Skin epidermis (tissue), 12 donors: ENCODE measurements around the gene PLA2G2C.
"Not testable (repeated sequence)": the region's sequence is repeated elsewhere in the genome, so short reads cannot be mapped to it uniquely, and the experiment has no call there.

Experiments used
- H3K27ac ChIP-seq, 21 experiments: fragments of 200-600 bp; sonication (generic) in 11 of 21; one replicate each; pipeline ENCODE4 v1.5.0; 2020; ENCODE audit warnings: mild to moderate bottlenecking in 3 of 21, inconsistent platforms in 2 of 21, moderate library complexity in 2 of 21
- H3K4me3 ChIP-seq, 7 experiments: fragments of 200-600 bp; sonication (generic) in 2 of 7; one replicate each; pipeline ENCODE4 v1.5.0; 2020; ENCODE audit warnings: inconsistent platforms in 2 of 7, mild to moderate bottlenecking in 2 of 7, moderate library complexity in 1 of 7

Gene PLA2G2C

DNA sequence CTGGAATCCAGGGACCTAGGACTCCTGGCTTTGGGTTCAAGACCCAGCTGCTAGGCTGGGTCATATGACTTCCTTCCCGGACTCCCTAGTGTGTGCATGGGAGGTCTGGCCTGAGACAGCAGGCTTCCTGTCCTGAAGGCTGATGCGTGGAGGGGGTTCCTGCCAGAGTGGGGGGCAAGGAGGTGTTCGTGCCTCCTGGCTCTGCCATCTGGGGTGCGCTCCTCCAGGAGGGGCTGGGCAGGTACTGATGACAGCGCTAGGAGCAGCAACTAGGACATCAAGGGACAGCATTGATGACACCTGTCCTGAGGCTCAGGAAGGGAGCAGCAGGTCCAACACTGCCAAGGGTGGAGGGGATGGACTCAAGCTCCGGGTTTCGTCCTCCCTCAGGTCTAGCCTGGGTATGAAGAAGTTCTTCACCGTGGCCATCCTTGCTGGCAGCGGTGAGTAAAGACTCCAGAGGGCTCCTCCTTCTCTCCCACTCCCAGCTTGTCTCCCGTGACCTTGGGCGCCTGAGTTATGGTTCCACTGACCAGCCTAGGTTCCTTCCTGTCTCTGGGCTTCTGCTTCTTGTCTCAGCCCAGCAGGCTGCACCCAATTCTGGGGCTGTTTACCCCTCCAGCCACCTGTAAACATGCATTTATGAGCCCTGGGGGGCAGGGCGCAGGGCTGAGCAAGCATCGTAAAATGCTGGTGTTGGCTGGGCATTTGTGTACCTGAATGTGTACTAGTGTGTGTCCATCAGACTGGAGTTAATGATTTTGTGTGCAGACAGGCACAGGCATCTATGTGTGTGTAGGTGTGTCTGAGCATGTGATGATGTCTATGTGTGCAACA lies 46.3 kb downstream of the PLA2G2C start:
- Histone ChIP-seq H3K27ac (peak overlapping the region in 4 of 21 experiments; percentile 10 to 37 (median 24)), H3K4me3 (no peak overlapping the region)

DNA sequence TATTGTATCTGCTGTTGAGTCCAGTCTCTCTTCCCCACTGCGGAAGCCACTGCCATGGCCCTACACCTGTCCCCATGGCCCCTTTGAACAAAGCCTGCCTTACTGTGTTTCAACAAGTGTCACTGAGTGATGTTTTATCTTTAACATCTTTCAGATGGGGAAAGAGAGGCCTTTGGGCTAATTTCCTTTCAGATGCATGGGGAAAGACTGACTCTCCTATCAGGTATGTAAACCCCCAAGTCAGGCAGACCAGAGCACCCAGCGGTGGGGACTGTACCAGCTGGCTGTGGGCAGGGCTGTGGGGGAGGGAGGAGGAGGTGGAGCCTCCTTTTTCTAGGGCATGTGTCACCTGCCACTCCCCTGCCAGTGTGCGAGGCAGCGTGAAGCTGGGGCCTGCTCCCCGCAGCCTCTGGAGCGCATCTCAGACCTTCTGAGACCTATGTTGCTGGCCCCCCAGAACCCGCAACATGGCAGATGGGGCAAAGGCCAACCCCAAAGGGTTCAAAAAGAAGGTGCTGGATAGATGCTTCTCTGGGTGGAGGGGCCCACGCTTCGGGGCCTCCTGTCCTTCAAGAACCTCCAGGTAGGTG lies 47.3 kb downstream of the PLA2G2C start, which contains the start of gene PLA2G2F:
Gene PLA2G2F (plus strand): TSS at position 363 of the 590 bp plus-strand sequence. CDS start 105 bp downstream, at position 468.
- Histone ChIP-seq H3K27ac (peak within 1 kb of the TSS in 6 of 21 experiments; percentile 10 to 62 (median 36)), H3K4me3 (no peak within 1 kb of the TSS)

DNA sequence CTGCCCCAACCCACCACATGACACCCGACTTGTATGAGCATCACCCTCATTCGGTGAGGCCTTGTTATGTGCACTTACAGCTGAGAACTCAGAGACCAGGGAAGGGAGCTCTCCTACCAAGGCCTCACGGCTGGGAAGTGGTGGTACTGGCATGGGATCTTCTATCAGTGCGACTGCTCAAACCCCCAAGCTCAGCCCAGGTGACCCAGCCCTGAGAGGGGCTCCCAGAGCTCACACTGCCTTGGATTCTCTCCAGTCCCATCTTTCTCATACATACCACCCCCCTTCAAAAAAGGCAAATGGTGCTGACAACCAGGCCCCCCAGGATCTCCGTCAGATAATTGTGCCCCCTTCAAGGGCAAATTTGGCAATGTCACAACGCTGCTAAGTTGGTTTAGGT lies 48.0 kb downstream of the PLA2G2C start:
- Histone ChIP-seq H3K4me3 (no peak overlapping the region), H3K27ac (peak overlapping the region in 4 of 21 experiments; percentile 31 to 62 (median 48))

DNA sequence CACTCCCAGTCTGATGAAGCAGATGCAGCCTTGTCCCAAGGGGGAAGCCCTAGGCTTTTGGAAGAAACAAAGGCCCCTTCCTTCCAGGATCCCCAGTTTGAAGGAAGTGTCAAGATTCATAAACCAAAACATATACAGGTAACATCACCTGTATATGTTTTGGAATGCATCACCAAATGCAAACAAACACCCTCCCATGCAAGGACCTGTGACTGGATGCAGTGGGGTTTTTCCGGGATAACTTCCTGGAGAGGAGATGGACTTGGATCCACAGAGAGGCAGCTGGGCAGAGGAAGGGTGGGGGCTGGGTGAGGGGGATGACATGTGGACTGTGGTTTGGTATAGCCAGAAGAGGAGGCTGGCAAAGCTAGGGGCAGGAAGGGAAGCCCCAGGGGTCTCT lies 48.7 kb downstream of the PLA2G2C start:
- Histone ChIP-seq H3K4me3 (no peak overlapping the region), H3K27ac (peak overlapping the region in 8 of 21 experiments; percentile 3 to 62 (median 38))

DNA sequence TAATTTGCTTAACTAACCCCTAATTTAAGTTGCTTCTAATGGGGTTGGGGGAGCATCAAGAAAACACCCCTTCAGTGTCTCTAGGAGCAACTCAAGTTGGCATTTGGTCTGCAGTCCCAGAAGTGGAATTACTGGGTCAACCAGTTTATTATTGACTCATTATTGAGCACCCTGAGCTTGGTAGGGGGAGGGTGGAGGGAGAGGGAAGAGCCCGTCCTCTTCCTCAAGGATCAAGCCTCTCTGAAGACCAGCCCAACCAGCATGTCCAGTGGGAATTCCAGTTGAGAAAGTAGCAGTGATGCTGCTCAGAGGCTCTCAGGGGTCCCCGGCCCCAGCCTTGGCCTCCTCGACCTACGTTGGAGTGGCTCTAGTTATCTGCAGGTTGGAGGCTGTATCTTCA lies 49.3 kb downstream of the PLA2G2C start:
- H3K4me3 ChIP-seq: no peak overlapping the region
- H3K27ac ChIP-seq: peak overlapping the region in 8 of 21 experiments; percentile 3 to 62 (median 38)

DNA sequence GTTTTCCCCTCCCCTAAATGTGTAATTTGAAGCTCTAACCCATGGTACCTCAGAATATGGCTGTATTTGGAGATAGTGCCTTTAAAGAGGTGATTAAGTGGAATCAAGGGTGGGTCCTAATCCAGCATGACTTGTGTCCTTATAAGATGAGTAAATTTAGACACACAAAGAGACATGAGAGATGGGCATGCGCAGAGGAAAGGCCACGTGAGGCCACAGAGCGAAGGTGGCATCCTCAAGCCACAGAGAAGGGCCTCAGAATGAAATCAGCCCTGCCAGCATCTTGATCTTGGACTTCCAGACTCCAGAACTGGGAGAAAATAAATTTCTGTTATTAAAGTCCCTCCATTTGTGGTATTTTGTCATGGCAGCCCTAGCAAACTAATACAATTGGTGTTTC lies 50.1 kb downstream of the PLA2G2C start:
- H3K27ac ChIP-seq: peak overlapping the region in 1 of 21 experiments; percentile 48
- H3K4me3 ChIP-seq: no peak overlapping the region

DNA sequence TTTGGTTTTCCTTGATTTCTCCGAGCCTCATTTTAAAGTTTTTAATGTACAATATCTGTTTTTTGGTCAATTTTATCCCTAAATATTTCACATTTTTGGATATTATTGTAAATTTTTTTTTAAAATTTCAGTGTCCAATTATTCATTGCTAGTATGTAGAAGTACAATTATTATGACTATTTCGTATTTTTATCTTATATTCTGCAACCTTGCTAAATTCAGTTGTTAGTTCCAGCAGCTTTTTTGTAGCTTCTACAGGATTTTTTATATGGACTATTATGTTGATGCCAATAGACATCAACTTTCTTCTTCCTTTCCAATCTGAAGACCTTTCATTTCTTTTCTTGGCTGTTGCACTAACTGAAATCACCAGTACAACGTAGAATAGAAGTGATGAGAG lies 51.3 kb downstream of the PLA2G2C start:
- Histone ChIP-seq H3K27ac (no peak overlapping the region), H3K4me3 (no peak overlapping the region)

DNA sequence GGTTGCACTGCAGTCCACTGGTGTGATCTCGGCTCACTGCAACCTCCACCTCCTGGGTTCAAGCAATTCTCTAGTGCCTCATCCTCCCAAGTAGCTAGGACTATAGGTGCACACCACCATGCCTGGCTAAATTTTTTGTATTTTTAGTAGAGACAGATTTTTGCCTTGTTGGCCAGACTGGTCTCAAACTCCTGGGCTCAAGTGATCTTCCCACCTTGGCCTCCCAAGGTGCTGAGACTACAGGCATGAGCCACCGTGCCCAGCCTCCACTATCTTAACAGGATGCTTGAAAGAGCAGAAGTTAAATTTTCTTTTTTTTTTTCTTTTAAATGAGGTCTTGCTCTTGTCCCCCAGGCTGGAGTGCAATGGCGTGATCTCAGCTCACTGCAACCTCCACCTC lies 55.8 kb downstream of the PLA2G2C start:
- H3K4me3 ChIP-seq, H3K27ac ChIP-seq: not testable (repeated sequence)

DNA sequence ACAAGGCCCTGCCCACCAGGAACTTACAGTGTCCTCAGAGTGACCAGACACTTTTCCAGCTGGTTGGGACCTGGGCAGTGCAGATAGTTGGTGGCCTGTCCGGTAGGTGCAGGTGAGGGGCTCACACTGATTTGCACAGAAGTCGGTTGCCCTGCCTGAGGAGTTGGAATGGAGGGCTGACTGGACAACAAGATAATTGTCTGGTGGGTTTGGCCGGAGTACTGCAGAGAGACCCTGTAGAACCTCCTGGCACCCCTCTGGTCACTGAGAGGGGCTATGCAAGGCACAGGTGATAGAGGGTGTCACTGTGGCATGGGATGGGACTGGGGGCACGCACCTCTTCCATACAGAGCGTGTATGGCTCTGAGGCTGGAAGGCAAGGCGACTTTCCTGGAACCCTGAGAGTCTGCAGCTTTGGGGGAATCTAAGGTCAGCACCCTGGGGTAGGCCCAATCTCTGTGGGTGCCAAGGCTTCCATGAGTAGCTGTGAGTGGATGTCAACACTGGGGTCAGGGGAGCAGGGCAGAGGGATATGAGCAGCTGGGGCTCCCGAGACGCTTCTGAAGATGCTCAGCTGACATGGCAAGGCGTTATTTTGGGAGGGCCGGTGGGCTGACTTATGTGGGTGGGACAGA lies 59.4 kb downstream of the PLA2G2C start:
- no peak overlapping the region for H3K4me3 ChIP-seq
- H3K27ac ChIP-seq: peak overlapping the region in 2 of 21 experiments; percentile 29 to 61

DNA sequence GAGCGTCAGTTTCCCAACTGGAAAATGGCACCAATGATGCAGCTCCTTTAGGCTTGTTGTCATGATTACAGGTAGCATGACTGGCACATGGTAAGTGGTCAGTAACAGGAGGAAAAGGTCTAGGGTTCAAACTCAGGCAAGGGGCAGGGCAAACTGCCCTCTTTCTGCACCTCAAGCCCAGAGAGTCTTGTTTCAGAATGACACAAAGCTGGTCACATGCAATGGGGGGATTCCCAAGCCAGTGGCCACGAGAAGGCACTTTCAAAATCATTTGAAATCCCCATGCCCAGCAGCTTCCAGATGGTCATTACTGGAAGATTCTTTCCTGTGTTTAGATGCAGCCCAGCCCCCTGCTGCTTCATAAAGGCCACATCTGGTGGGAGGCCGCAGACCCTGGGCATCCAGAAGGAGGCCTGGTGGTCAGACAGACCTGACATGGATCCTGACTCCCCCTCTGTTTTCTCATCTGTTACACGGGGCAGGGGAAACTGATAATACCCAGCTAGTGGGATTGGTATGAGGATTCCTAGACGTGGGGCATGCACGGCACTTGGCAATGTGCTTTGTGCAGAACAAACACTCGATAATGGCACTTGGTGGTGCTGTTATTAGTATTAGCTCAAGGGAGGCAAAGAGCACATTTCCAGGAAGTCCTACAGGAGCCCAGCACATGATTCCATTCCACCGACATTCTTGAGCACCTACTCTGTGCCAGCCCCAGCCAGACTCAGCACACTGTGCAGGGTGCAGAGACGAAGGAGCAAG lies 60.1 kb downstream of the PLA2G2C start:
- Histone ChIP-seq H3K27ac (peak overlapping the region in 5 of 21 experiments; percentile 39 to 91 (median 84)), H3K4me3 (no peak overlapping the region)

DNA sequence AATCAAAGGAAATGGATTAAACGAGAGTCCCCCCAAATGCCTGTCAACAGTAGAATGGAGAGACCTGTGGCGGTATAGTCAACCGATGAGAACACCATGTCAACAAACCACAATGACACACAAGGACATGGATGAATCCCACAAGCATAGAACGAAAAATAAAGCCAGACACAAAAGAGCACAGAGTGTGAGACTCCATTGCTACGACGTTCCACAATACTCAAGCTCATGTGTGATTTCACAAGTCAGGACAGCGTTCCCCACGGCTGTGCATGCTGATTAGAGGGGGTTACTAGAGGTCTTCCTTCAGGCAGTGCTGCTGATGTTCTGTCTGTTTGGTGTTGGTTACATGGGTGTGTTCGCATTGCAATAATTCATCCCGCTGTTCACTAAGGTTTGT lies 61.2 kb downstream of the PLA2G2C start:
- H3K27ac ChIP-seq: peak overlapping the region in 19 of 21 experiments; percentile 22 to 91 (median 77)

DNA sequence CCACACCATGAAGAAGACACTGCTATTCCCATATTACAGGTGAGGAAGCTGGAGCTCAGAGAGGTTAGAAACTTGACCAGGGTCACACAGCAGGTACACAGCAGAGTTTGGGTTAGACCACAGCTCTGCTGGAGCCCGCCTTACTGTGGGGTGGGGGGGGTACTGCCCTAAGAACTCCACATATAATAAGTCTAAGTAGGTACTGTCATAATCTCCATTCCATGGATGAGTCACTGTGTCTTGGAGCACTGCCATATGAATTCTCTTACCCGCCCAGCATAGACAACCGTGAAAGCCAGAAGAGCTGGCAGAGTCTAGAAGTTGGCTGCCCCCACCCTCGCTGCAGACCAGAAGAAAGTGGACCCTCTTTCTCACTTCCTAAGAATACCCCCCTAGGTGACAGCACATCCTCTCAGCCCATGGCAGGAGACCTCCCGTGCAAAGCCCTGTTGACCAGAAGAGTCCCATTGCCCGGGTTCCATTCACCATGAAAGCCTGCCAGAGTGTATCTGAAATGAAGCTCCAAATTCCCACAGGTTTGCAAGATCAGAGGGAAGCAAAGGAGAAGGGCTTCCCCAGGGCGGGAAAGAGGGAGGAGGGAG lies 61.8 kb downstream of the PLA2G2C start:
- Histone ChIP-seq H3K4me3 (no peak overlapping the region), H3K27ac (peak overlapping the region in 20 of 21 experiments; percentile 6 to 91 (median 76))

More for the DNA sequence above, 61.2 kb downstream of the PLA2G2C start:
- no peak overlapping the region for H3K4me3 ChIP-seq

DNA sequence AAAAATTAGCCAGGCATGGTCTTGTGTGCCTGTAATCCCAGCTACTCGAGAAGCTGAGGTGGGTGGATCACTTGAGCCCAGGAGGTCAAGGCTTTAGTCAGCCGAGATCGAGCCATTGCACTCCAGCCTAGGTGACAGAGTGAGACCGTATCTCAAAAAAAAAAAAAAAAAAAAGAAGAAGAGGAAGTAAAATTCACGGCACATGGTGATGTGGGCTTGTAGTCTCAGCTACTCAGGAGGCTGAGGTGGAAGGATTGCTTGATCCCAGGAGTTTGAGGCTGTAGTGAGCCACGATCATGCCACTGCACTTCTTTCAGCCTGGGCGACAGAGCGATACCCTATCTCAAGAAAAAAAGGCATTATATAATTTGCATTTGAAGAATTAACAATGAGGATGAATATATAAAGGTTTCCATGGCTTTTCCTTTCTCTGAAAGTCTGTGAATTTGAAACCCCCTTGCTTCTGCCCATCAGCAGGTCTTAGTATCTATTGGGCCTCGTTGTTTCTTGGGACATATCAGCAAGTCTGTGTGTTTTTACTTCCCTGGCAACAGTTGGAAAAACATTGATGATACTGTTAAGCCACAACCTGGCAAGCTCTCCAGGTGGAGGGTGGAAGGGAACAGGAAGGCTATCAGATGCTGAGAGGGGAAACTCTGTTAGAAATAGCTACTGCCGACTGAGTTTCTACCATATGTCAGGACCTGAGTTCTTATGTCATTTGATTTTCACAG lies 62.4 kb downstream of the PLA2G2C start:
- Histone ChIP-seq H3K27ac (peak overlapping the region in 15 of 21 experiments; percentile 6 to 91 (median 70)), H3K4me3 (no peak overlapping the region)

DNA sequence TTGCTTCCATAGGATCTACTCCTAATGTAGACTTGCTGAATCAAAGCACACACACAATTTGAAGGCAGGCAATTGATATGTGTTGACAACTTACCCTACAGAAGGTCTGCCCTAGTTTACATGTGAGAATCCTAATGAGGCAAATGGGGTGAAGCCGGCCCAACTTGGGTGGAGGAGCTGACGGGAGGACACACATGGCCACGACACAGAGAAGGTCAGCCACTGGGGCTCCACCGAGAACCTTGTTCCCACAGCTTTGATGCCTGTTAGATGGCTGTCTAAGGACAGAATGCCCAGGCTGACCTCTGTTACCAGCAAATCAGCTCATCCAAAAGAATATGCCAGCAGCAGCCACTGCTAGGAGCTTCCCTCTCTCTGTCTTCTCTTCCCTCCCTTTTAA lies 65.5 kb downstream of the PLA2G2C start:
- no peak overlapping the region for H3K4me3 ChIP-seq
- no peak overlapping the region for H3K27ac ChIP-seq

DNA sequence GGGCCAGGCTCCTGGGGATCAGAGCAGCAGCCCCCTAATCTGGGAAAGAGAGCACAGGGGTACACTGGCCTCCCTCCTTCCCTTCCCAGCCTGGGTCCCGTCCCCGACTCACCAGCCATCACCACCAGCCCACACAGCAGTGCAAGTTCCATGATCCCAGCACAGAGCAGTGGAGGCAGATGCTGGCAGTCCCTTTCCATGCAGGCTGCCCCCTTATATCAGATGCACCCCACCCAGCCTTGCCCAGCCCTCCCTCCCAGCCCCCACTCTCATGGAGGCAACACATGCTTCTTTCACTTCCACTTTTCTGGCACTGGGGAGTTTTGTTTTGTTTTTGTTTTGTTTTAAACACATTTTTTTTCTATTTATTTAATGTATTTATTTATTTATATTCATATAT lies 67.0 kb downstream of the PLA2G2C start, which contains the start of gene PLA2G2D:
Gene PLA2G2D (minus strand): TSS at position 190 of the 400 bp plus-strand sequence. CDS start 38 bp downstream, at position 152.
- H3K27ac ChIP-seq: no peak within 1 kb of the TSS
- no peak within 1 kb of the TSS for H3K4me3 ChIP-seq

DNA sequence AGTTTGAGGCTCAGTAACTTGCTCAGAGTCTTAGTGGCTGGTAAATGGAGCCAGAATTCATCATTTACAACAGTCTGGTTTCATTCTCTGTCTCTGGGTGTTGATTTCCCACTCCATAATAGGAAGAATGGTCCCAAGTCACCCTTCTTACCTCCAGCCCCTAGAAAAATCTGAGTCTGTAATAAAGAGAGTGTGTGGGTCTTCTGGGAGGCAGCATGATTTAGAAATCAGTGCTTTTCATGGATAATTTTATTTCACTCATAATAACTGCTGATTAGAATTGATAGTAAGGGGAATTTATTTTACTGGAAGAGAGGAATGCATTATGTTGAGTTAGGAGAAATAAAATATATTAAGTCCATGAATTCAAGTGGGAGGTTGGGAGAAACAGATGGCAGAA lies 69.1 kb downstream of the PLA2G2C start:
- no peak overlapping the region for H3K4me3 ChIP-seq
- no peak overlapping the region for H3K27ac ChIP-seq

DNA sequence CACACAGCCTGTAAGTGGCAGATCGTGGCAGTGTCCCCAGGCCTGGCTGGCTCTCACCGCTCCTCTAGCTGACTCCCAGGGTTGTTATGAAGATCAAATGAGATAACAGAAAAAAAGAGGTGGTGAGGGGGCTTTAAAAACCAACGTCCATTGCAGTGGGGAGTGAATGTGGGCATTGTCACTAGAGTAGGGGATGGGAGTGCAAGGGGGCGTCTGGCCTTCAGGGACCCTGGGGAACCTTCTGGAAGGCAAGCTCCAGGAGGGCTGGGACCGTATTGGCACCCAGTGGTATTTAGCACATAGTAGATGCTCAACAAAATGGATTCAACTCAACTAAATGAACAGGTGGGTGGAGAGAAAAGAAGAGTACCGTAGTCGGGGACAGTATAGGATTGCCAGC lies 70.4 kb downstream of the PLA2G2C start:
- H3K4me3 ChIP-seq: no peak overlapping the region

DNA sequence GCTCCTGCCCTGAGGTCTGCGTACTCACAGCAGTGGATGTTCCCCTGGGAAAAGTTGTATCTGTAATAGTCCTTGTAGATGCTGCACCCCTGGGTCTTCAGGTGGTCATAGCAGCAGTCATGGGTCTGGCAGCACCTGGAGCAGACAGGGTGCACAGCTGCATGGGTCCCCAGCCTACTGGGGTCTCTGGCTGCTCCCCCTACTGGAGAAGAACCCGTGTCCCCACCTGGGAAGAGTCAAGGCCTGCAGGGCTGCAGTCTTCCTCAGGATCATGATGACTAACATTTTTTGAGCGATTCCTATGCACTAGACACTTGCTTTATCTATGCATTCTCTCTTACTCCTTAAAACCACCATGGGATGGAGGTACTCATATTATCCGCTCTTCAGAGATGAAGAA lies 70.8 kb downstream of the PLA2G2C start:
- H3K4me3 ChIP-seq: no peak overlapping the region
- no peak overlapping the region for H3K27ac ChIP-seq

More for the DNA sequence above, 70.4 kb downstream of the PLA2G2C start:
- no peak overlapping the region for H3K27ac ChIP-seq
